PC-3 (cell line): Measurements from ENCODE around the gene PLEKHH3. TPM values are rescaled to one million over a fixed set of nuclear protein-coding genes. Genes with fewer than 3 reads are reported as not detected.

Source experiments
- ATAC-seq: fragments of 200-7000 bp; cut with Tn5 transposase; 2 replicates; pipeline ENCODE4 v1.9.1; 2020; ENCODE audit warnings: mild to moderate bottlenecking, moderate library complexity
- BruUV-seq: library from RNA; stranded (reverse); fragments of 400-500 nt; replicated peaks from 2 replicates; lab custom pipeline; 2021; lab: Mats Ljungman, UMichigan
- CTCF ChIA-PET: fragments of 300-600 bp; sonication (Branson Sonifier 250); formaldehyde crosslinking; loops from one replicate; lab custom pipeline; 2022; ENCODE audit warnings: antibody characterized with exemption; lab: Charles Lee
- POLR2A ChIA-PET: fragments of 300-600 bp; sonication (Branson Sonifier 250); formaldehyde crosslinking; loops from one replicate; lab custom pipeline; 2022; ENCODE audit warnings: antibody characterized with exemption; ENCODE audit not compliant: unreplicated experiment; lab: Charles Lee
- DNase-seq: peaks from one replicate; pipeline ENCODE4 v3.0.0-alpha.2; 2015
- H2AFZ ChIP-seq: fragments of 300-600 bp; sonication (generic); 2 replicates; pipeline ENCODE4 v1.6.0; 2016; ENCODE audit warnings: antibody characterized with exemption, low read length
- H3F3A ChIP-seq: fragments of 300-600 bp; sonication (generic); one replicate; pipeline ENCODE4 v1.6.0; 2017; ENCODE audit warnings: antibody characterized with exemption, low read length, control low read depth, mild to moderate bottlenecking; ENCODE audit not compliant: unreplicated experiment
- H3K27ac ChIP-seq: fragments of 300-600 bp; sonication (generic); 2 replicates; pipeline ENCODE4 v1.5.1; 2016; ENCODE audit warnings: mild to moderate bottlenecking, low read length
- H3K27me3 ChIP-seq: fragments of 300-600 bp; sonication (generic); 2 replicates; pipeline ENCODE4 v1.6.1; 2016; ENCODE audit warnings: low read length, mixed read lengths
- H3K36me3 ChIP-seq: fragments of 300-600 bp; sonication (generic); 2 replicates; pipeline ENCODE4 v1.6.1; 2016; ENCODE audit warnings: low read depth, mixed run types, low read length, mixed read lengths
- H3K4me1 ChIP-seq: fragments of 300-600 bp; sonication (generic); 2 replicates; pipeline ENCODE4 v1.5.1; 2016; ENCODE audit warnings: low read length; ENCODE audit not compliant: insufficient read depth
- H3K4me2 ChIP-seq: fragments of 300-600 bp; sonication (generic); 2 replicates; pipeline ENCODE4 v1.6.0; 2016; ENCODE audit warnings: low read length
- H3K4me3 ChIP-seq: fragments of 300-600 bp; sonication (generic); 2 replicates; pipeline ENCODE4 v1.5.1; 2016; ENCODE audit warnings: mild to moderate bottlenecking, low read length, mixed read lengths
- H3K79me2 ChIP-seq: fragments of 300-600 bp; sonication (generic); 2 replicates; pipeline ENCODE4 v1.6.1; 2017; ENCODE audit warnings: low read length, mixed read lengths
- H3K9ac ChIP-seq: fragments of 300-600 bp; sonication (generic); 2 replicates; pipeline ENCODE4 v1.6.0; 2016; ENCODE audit warnings: mild to moderate bottlenecking, low read length
- H3K9me2 ChIP-seq: fragments of 300-600 bp; sonication (generic); replicated peaks from 2 replicates; pipeline ENCODE4 v1.6.1; 2016; ENCODE audit warnings: mixed run types, low read length, mixed read lengths
- H3K9me3 ChIP-seq: fragments of 300-600 bp; sonication (generic); 2 replicates; pipeline ENCODE4 v1.6.1; 2016; ENCODE audit warnings: low read length, mixed read lengths
- H4K20me1 ChIP-seq: fragments of 300-600 bp; sonication (generic); 2 replicates; pipeline ENCODE4 v1.6.1; 2016; ENCODE audit warnings: low read length, mixed read lengths
- EZH2 ChIP-seq: fragments of 300-600 bp; sonication (generic); IDR thresholded peaks from one replicate; pipeline ENCODE4 v1.6.1; 2017; ENCODE audit warnings: antibody characterized with exemption, mild to moderate bottlenecking, low read length; ENCODE audit not compliant: unreplicated experiment
- EZH2phosphoT487 ChIP-seq: fragments of 300-600 bp; sonication (generic); IDR thresholded peaks from 2 replicates; pipeline ENCODE4 v1.6.1; 2018; ENCODE audit warnings: mild to moderate bottlenecking, antibody characterized with exemption, low read length, borderline replicate concordance
- intact Hi-C: fragments of 100-400 bp; cut with micrococcal nuclease; formaldehyde crosslinking; loops from 2 replicates; pipeline ENCODE4 v1.9.0; 2023
- total RNA-seq: library from RNA; depleted of rRNA; stranded (reverse); fragments of >200 nt; gene quantifications from 2 replicates; pipeline ENCODE4 v1.2.3, GENCODE V29; 2014
- TF ChIP-seq, protein P1 (sequence below): fragments of 300-600 bp; sonication (generic); conservative IDR thresholded peaks from 2 replicates; pipeline ENCODE4 v1.5.1; 2017; ENCODE audit warnings: antibody characterized with exemption, low read depth, mild to moderate bottlenecking, low read length

The PLEKHH3 gene
- total RNA-seq, 1 experiment from 2014 or later: 20.1 TPM

DNA sequence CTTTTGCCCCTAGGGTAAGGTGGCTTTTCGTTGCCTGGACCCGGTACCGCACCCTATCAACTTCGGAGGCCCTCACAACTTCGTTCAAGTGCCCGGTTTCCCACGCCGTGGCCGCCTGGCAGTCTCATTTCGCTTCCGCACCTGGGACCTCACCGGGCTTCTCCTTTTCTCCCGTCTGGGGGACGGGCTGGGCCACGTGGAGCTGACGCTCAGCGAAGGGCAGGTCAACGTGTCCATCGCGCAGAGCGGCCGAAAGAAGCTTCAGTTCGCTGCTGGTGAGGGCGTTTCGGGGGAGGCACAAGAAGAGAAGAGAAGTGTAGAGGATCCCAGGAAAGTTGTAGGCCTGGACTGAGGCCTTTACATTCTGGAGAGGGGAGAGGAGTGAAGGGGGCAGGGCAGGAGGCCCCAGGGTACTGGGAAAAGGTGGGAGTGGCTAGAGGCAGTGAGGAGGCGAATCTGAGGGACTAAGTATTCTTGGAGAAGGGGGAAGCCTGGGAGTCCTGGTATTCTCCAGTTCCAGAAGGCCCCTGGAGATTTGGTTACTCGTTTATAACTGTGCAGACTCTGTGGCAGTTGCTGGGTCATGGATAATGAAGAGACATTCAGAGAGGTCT is 11.0 kb upstream of the PLEKHH3 start:
- H3K9me2 ChIP-seq: no peaks in the 10 kb centered on the region
- no peaks in the 10 kb centered on the region for H4K20me1 ChIP-seq
- ChIA-PET POLR2A (no interaction called here), CTCF (no interaction called here)
- H3K27ac ChIP-seq: no peak overlapping the region
- no TSS peak for BruUV-seq
- no peaks in the 10 kb centered on the region for H3K27me3 ChIP-seq
- no peak for DNase-seq
- peaks cover 5% of the 10 kb centered on the region; the same call in 1 of the 2 replicates for H3K4me1 ChIP-seq
- no peak for ATAC-seq
- no peaks in the 10 kb centered on the region for H3F3A ChIP-seq
- no peak overlapping the region for H3K9ac ChIP-seq
- no peaks in the 10 kb centered on the region for H3K9me3 ChIP-seq
- no peak overlapping the region for H3K4me3 ChIP-seq
- no peak overlapping the region for H2AFZ ChIP-seq
- no peak overlapping the region for H3K4me2 ChIP-seq
- no peaks in the 10 kb centered on the region for H3K36me3 ChIP-seq
- intact Hi-C loops: no loop called here
- TF ChIP-seq, protein P1, sequence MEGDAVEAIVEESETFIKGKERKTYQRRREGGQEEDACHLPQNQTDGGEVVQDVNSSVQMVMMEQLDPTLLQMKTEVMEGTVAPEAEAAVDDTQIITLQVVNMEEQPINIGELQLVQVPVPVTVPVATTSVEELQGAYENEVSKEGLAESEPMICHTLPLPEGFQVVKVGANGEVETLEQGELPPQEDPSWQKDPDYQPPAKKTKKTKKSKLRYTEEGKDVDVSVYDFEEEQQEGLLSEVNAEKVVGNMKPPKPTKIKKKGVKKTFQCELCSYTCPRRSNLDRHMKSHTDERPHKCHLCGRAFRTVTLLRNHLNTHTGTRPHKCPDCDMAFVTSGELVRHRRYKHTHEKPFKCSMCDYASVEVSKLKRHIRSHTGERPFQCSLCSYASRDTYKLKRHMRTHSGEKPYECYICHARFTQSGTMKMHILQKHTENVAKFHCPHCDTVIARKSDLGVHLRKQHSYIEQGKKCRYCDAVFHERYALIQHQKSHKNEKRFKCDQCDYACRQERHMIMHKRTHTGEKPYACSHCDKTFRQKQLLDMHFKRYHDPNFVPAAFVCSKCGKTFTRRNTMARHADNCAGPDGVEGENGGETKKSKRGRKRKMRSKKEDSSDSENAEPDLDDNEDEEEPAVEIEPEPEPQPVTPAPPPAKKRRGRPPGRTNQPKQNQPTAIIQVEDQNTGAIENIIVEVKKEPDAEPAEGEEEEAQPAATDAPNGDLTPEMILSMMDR: no peak
- TF ChIP-seq EZH2 (no peak), EZH2phosphoT487 (no peak)
- H3K79me2 ChIP-seq: no peaks in the 10 kb centered on the region

- Histone ChIP-seq H2AFZ (no peak overlapping the region), H3K9me2 (no peaks in the 10 kb centered on the region), H3K27me3 (no peaks in the 10 kb centered on the region), H3K4me3 (no peak overlapping the region), H3F3A (no peaks in the 10 kb centered on the region), H3K9ac (no peak overlapping the region), H4K20me1 (no peaks in the 10 kb centered on the region), H3K36me3 (no peaks in the 10 kb centered on the region), H3K79me2 (no peaks in the 10 kb centered on the region), H3K4me1 (peaks cover 10% of the 10 kb centered on the region; the same call in 1 of the 2 replicates), H3K27ac (no peak overlapping the region), H3K4me2 (no peak overlapping the region), H3K9me3 (no peaks in the 10 kb centered on the region)
- ATAC-seq (no peak), DNase-seq (no peak)
- CTCF ChIA-PET: no interaction called here
- POLR2A ChIA-PET: no interaction called here
- no TSS peak for BruUV-seq
- TF ChIP-seq, protein P1: no peak
- no peak for TF ChIP-seq EZH2phosphoT487
- no peak for TF ChIP-seq EZH2
- intact Hi-C loops: no loop called here
These were observed 9.8 kb upstream of the PLEKHH3 start for GRCh38 chr17:42686520-42687128.

- H3K9me3 ChIP-seq: no peaks in the 10 kb centered on the region
- no peak for DNase-seq
- peaks cover 14% of the 10 kb centered on the region; the same call in 1 of the 2 replicates for H3K4me1 ChIP-seq
- no peak overlapping the region for H3K9ac ChIP-seq
- ATAC-seq: no peak
- BruUV-seq: no TSS peak
- ChIA-PET POLR2A (no interaction called here), CTCF (no interaction called here)
- H3K79me2 ChIP-seq: no peaks in the 10 kb centered on the region
- no peaks in the 10 kb centered on the region for H3K27me3 ChIP-seq
- intact Hi-C loops: no loop called here
- no peak overlapping the region for H3K4me3 ChIP-seq
- no peaks in the 10 kb centered on the region for H3K36me3 ChIP-seq
- H3K27ac ChIP-seq: no peak overlapping the region
- no peak overlapping the region for H3K4me2 ChIP-seq
- TF ChIP-seq EZH2phosphoT487 (no peak), EZH2 (no peak)
- TF ChIP-seq, protein P1: no peak
- H3K9me2 ChIP-seq: no peaks in the 10 kb centered on the region
- H4K20me1 ChIP-seq: no peaks in the 10 kb centered on the region
- no peaks in the 10 kb centered on the region for H3F3A ChIP-seq
- H2AFZ ChIP-seq: no peak overlapping the region
These were observed 9.0 kb upstream of the PLEKHH3 start for GRCh38 chr17:42685831-42686230.
